ENCODE results near the gene MRPL4.

MRPL4 gene

DNA sequence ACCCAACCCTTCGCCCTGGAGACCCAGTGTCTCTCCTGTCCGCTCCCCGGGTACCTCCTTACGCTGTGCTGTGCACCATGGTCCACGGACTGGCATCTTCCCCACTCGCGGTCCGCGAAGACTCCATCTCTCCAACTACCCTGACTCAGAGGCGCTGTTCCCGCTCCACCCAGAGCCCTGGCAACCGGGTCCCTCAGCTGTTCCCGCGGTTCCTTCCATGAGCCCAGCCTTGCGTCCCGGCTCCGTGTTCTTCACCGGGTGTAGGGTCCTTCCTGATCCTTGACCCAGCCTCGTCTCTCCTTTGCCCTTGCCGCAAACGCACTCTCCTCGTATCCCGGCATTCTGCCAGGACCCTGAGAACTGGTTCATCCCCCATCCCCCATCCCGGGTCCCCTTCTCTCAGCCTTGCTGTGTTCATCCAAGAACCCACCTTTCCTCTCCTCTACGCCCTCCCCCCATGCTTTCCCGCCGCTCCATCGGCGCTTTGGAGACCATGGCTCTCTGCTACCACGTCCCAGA is 38.4 kb downstream of the MRPL4 start:
- DNase-seq, result no peak

- no peak for DNase-seq
These were observed 39.0 kb downstream of the MRPL4 start for GRCh38 chr19:10290876-10291553.

- DNase-seq, result no peak
These were observed 39.7 kb downstream of the MRPL4 start for GRCh38 chr19:10291554-10292205.

DNA sequence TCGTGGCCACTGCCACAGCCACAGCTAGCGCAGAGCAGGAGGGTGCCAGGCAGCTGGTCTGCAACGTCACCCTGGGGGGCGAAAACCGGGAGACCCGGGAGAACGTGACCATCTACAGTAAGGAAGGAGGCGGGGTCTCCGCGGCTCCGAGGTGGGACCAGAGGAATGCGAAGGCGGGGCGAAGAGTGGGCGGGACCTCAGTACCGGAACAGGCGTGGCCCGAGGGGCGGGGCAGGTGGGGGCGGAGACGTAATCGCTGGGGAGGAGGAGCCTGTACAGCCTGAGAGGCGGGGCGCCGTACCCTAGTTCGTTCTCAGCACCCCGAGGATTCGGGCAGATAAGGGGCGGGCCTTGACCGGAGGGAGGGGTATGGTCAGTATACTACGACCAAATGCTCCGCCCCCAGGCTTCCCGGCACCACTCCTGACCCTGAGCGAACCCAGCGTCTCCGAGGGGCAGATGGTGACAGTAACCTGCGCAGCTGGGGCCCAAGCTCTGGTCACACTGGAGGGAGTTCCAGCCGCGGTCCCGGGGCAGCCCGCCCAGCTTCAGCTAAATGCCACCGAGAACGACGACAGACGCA is 40.3 kb downstream of the MRPL4 start:
- no peak for DNase-seq

GRCh38 chr19:10292789-10293636 is 41.0 kb downstream of the MRPL4 start:
- no peak for DNase-seq

- DNase-seq, result no peak
These were observed 41.8 kb downstream of the MRPL4 start for GRCh38 chr19:10293637-10294367.

GRCh38 chr19:10294368-10294697 is 42.3 kb downstream of the MRPL4 start:
- DNase-seq, result no peak

DNA sequence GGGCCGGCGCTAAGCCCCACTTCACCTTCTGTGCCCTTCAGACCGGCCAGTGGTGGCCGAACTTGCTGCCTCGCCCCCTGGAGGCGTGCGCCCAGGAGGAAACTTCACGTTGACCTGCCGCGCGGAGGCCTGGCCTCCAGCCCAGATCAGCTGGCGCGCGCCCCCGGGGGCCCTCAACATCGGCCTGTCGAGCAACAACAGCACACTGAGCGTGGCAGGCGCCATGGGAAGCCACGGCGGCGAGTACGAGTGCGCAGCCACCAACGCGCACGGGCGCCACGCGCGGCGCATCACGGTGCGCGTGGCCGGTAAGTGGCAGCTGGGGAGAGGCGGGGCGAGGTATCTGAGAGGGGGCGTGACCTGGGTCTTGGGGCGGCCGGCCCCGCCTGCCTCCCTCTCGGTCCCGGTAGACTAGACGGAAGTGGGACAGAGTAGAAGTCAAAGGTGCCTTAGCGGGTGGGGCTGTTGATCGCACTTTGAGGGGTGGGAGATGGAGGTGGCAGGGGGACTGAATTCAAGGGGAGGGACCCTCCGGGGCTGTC is 43.4 kb downstream of the MRPL4 start:
- DNase-seq, result no peak

- DNase-seq, result no peak
These were observed 44.0 kb downstream of the MRPL4 start for GRCh38 chr19:10295847-10296591.

DNA sequence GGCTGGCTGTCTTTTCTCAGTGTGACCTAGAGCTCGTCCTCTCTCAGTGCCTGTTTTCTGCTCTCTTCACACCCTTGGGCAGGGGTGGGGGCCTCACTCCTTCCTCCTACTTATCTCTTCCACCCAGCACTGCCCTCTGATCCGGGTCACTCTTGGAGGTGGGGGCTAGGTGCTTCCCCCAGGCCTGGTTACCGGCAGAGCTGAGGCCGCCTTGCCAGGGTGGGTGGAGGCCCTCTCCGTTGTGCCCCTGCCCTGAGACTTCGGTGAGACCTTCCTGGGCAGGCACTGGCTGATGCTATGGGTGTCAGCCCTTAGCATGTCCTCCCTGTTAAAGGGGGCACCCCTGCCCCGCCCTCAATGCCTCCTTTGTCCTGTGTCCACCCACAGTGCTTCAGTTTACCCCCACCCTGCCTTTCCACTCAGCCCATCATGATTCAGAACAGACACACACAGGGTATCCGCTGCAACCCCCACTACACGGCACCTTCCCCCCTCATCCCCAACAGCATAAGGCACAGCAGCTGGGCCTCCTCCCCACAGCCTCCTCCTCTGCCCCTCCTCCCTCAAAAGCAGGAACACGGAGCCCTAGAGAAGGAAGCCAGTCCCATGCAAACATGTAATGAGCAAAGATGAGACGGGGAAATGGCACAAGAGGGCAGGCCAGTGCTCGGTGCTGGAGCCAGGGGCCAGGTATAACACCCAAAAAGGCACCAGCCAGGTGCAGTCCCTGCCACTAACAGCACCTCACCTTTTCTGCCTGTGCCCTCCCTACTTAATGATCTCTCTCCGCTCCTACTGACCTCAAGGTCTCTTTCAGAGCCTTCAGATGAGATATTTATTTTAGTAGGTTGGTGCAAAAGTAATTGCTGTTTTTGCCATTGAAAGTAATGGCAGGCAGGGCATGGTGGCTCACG is 47.8 kb downstream of the MRPL4 start:
- DNase-seq, result no peak

DNA sequence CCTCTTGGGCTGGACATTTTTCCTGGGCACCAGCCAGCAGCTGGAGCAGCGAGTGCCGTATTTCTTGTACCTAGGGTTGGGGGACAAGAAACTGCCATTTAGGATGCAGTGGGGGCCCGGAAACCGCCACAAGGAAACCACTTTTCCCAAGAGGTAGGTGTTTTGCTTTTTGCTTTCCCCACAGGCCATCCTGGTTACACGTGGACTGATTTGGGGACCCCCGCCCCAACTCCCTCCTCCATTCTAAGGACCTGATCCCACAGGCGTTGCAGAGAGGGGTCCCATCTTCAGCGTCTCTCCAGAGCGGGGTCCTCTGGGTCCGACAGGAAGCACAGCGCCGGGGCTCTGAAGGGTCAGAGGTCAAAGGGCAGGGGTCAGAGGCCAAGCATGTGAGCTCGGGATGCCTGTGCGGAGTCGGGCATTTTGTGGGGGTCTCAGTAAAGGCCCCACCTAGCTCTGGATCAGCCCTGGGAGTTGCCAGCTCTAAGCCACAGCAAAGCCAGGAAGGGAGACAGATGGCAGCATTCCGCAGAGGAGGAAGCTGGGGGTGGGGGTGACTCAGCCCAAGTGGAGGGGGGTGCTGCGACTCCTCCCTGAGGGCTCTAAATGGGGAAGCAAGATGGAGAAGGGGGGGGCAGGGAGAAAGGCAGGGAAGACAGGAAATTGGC is 53.3 kb downstream of the MRPL4 start:
- no peak for DNase-seq

GRCh38 chr19:10306327-10306726 is 54.3 kb downstream of the MRPL4 start:
- no peak for DNase-seq

- DNase-seq, result no peak
These were observed 57.4 kb downstream of the MRPL4 start, which contains the start of gene ZGLP1 for GRCh38 chr19:10309423-10309822. TSS of gene ZGLP1 (minus strand) at chr19:10309815.

Data from NCI-H524 treated with DMSO at 0.1 percent for 48 hours (cell line).